GM23338 (cell line): ENCODE data around the gene ALDH7A1. TPM values are rescaled to one million over a fixed set of nuclear protein-coding genes. Genes with fewer than 3 reads are reported as not detected.

Source experiments
- ATAC-seq: fragments of 200-7000 bp; cut with Tn5 transposase; 3 replicates; pipeline ENCODE4 v1.9.1; 2020
- DNase-seq: peaks from one replicate; pipeline ENCODE4 v3.0.0-alpha.2; 2015; ENCODE audit warnings: low spot score
- H2AFZ ChIP-seq: fragments of 200-600 bp; sonication (generic); 2 replicates; pipeline ENCODE4 v1.8.0; 2016; ENCODE audit warnings: antibody characterized with exemption, mild to moderate bottlenecking, moderate library complexity
- H3F3A ChIP-seq: fragments of 200-600 bp; sonication (generic); replicated peaks from 2 replicates; pipeline ENCODE4 v1.8.0; 2017; ENCODE audit warnings: antibody characterized with exemption, mixed run types, low read depth
- H3K27ac ChIP-seq: fragments of 200-600 bp; sonication (generic); 2 replicates; pipeline ENCODE4 v1.6.1; 2016; ENCODE audit warnings: low read depth
- H3K27me3 ChIP-seq: fragments of 200-600 bp; sonication (generic); 2 replicates; pipeline ENCODE4 v1.8.0; 2016; ENCODE audit warnings: mild to moderate bottlenecking, mixed run types, moderate library complexity; ENCODE audit not compliant: insufficient read depth
- H3K36me3 ChIP-seq: fragments of 200-600 bp; sonication (generic); 2 replicates; pipeline ENCODE4 v1.8.0; 2016; ENCODE audit warnings: mild to moderate bottlenecking; ENCODE audit not compliant: insufficient read depth
- H3K4me1 ChIP-seq: fragments of 200-600 bp; sonication (generic); 2 replicates; pipeline ENCODE4 v1.8.0; 2016; ENCODE audit warnings: mild to moderate bottlenecking, moderate library complexity; ENCODE audit not compliant: insufficient read depth
- H3K4me2 ChIP-seq: fragments of 200-600 bp; sonication (generic); 2 replicates; pipeline ENCODE4 v1.7.1; 2017; ENCODE audit warnings: mixed run types
- H3K4me3 ChIP-seq: fragments of 200-600 bp; sonication (generic); 2 replicates; pipeline ENCODE4 v1.6.1; 2016; ENCODE audit warnings: mixed run types
- H3K79me2 ChIP-seq: fragments of 200-600 bp; sonication (generic); replicated peaks from 2 replicates; pipeline ENCODE4 v1.8.0; 2017; ENCODE audit warnings: mild to moderate bottlenecking; ENCODE audit not compliant: insufficient read depth
- H3K9me2 ChIP-seq: fragments of 200-600 bp; sonication (generic); 2 replicates; pipeline ENCODE4 v1.8.0; 2017; ENCODE audit not compliant: insufficient read depth
- H4K20me1 ChIP-seq: fragments of 200-600 bp; sonication (generic); replicated peaks from 2 replicates; pipeline ENCODE4 v1.8.0; 2017; ENCODE audit warnings: mild to moderate bottlenecking; ENCODE audit not compliant: insufficient read depth
- H3K27ac Mint-ChIP-seq: 2 replicates; pipeline ENCODE4 v1.8.0; 2020; ENCODE audit warnings: inconsistent platforms, mild to moderate bottlenecking, moderate library complexity, mixed read lengths
- H3K27me3 Mint-ChIP-seq: 3 replicates; pipeline ENCODE4 v1.8.0; 2022; ENCODE audit warnings: low read depth, mild to moderate bottlenecking, moderate library complexity, mixed read lengths, inconsistent platforms; ENCODE audit not compliant: insufficient read depth, poor library complexity
- H3K36me3 Mint-ChIP-seq: 3 replicates; pipeline ENCODE4 v1.8.0; 2021; ENCODE audit warnings: low read depth, mild to moderate bottlenecking, inconsistent platforms, moderate library complexity, mixed read lengths
- H3K4me1 Mint-ChIP-seq: 3 replicates; pipeline ENCODE4 v1.8.0; 2020; ENCODE audit warnings: mild to moderate bottlenecking, inconsistent platforms, mixed read lengths
- H3K4me3 Mint-ChIP-seq: 3 replicates; pipeline ENCODE4 v1.8.0; 2021; ENCODE audit warnings: moderate library complexity, mild to moderate bottlenecking, inconsistent platforms, mixed read lengths
- H3K9me3 Mint-ChIP-seq: 3 replicates; pipeline ENCODE4 v1.8.0; 2020; ENCODE audit warnings: moderate library complexity, mild to moderate bottlenecking, inconsistent platforms, mixed read lengths
- CREB1 ChIP-seq: fragments of 250-450 bp; sonication (Bioruptor Pico); IDR thresholded peaks from 2 replicates; pipeline ENCODE4 v1.5.0; 2020; ENCODE audit warnings: low read depth, mild to moderate bottlenecking, moderate library complexity
- JUNB ChIP-seq: IDR thresholded peaks from one replicate; pipeline ENCODE4 v1.6.1; 2016; ENCODE audit warnings: antibody characterized with exemption; ENCODE audit not compliant: unreplicated experiment
- NANOG ChIP-seq: IDR thresholded peaks from 2 replicates; pipeline ENCODE4 v1.6.1; 2016; ENCODE audit warnings: antibody characterized with exemption, borderline replicate concordance
- STAT1 ChIP-seq: IDR thresholded peaks from one replicate; pipeline ENCODE4 v1.6.1; 2016; ENCODE audit warnings: antibody characterized with exemption; ENCODE audit not compliant: unreplicated experiment
- ZNF114 ChIP-seq: fragments of 250-450 bp; sonication (Bioruptor Pico); IDR thresholded peaks from 2 replicates; pipeline ENCODE4 v1.5.0; 2020; ENCODE audit warnings: mild to moderate bottlenecking, moderate library complexity
- ZNF331 ChIP-seq: fragments of 250-450 bp; sonication (Bioruptor Pico); IDR thresholded peaks from 2 replicates; pipeline ENCODE4 v1.5.0; 2020; ENCODE audit warnings: low read depth, mild to moderate bottlenecking, moderate library complexity
- polyA plus RNA-seq: library from polyadenylated mRNA; unstranded; fragments of >200 nt; fragmentation: Nextera tagmentation; extraction: Ambion mirVana; gene quantifications from 2 replicates; pipeline ENCODE4 v1.2.1, GENCODE V29; 2016
- total RNA-seq: library from RNA; depleted of rRNA; stranded (reverse); fragments of >200 nt; shearing (Covaris generic); gene quantifications from 2 replicates; pipeline ENCODE4 v1.2.3, GENCODE V29; 2014
- TF ChIP-seq, protein P1 (sequence below): IDR thresholded peaks from 2 replicates; pipeline ENCODE4 v1.6.1; 2016; ENCODE audit warnings: antibody characterized with exemption
- TF ChIP-seq, protein P2 (sequence below), 2 experiments: fragments of 200-600 bp in 1 of 2; sonication (generic) in 1 of 2; conservative IDR thresholded peaks; 2 replicates each; pipeline versions ENCODE4 v1.5.1 to v1.6.1; 2016 to 2017; ENCODE audit warnings: antibody characterized with exemption in 2 of 2, low read depth in 2 of 2, mild to moderate bottlenecking in 2 of 2, moderate library complexity in 1 of 2
- TF ChIP-seq, protein P3 (sequence below): IDR thresholded peaks from one replicate; pipeline ENCODE4 v1.6.1; 2018; ENCODE audit warnings: antibody characterized with exemption; ENCODE audit not compliant: unreplicated experiment

The ALDH7A1 gene
- total and polyA plus RNA-seq, 2 experiments from 2014 or later, result 122 to 198 TPM

DNA sequence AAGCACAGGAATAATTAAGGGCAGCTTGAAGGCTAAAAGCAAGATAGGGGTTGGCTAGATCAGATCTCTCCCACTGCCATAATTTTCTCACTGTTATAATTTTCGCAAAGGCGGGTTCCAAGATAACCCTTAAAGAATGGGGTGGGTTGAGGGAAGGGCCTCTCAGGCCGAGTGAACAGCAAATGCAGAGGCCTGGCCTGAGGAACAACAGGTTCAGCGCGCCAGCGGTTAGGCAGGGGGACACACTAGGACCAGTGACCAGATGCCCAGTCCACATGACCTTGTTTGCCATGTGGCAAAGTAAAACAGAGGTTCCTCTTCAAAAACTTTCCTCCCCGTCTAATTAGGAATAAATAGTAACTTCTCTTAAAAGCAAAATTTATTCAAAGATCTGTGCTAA is 4.5 kb upstream of the ALDH7A1 start:
- peaks cover 23% of the 10 kb centered on the region for H3K27me3 Mint-ChIP-seq
- H3K9me3 Mint-ChIP-seq, result no peaks in the 10 kb centered on the region
- no peak for ATAC-seq
- H3K4me1 Mint-ChIP-seq, result peaks cover 33% of the 10 kb centered on the region
- H3K27ac Mint-ChIP-seq, result peak overlapping the region; percentile 94
- Histone ChIP-seq H4K20me1 (peaks cover 15% of the 10 kb centered on the region), H3K4me3 (no peak overlapping the region), H3K79me2 (peaks cover 36% of the 10 kb centered on the region), H3F3A (peaks cover 12% of the 10 kb centered on the region), H3K27ac (peak overlapping the region; percentile 99), H3K4me1 (peaks cover 32% of the 10 kb centered on the region), H3K36me3 (peaks cover 7% of the 10 kb centered on the region), H3K4me2 (peak overlapping the region; percentile 2), H2AFZ (no peak overlapping the region), H3K27me3 (no peaks in the 10 kb centered on the region), H3K9me2 (no peaks in the 10 kb centered on the region)
- TF ChIP-seq NANOG (no peak), ZNF331 (CRISPR knock-in tag) (no peak), CREB1 (CRISPR knock-in tag) (no peak), STAT1 (no peak), JUNB (no peak)
- TF ChIP-seq, protein P1, sequence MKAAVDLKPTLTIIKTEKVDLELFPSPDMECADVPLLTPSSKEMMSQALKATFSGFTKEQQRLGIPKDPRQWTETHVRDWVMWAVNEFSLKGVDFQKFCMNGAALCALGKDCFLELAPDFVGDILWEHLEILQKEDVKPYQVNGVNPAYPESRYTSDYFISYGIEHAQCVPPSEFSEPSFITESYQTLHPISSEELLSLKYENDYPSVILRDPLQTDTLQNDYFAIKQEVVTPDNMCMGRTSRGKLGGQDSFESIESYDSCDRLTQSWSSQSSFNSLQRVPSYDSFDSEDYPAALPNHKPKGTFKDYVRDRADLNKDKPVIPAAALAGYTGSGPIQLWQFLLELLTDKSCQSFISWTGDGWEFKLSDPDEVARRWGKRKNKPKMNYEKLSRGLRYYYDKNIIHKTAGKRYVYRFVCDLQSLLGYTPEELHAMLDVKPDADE, result no peak
- TF ChIP-seq, protein P2, sequence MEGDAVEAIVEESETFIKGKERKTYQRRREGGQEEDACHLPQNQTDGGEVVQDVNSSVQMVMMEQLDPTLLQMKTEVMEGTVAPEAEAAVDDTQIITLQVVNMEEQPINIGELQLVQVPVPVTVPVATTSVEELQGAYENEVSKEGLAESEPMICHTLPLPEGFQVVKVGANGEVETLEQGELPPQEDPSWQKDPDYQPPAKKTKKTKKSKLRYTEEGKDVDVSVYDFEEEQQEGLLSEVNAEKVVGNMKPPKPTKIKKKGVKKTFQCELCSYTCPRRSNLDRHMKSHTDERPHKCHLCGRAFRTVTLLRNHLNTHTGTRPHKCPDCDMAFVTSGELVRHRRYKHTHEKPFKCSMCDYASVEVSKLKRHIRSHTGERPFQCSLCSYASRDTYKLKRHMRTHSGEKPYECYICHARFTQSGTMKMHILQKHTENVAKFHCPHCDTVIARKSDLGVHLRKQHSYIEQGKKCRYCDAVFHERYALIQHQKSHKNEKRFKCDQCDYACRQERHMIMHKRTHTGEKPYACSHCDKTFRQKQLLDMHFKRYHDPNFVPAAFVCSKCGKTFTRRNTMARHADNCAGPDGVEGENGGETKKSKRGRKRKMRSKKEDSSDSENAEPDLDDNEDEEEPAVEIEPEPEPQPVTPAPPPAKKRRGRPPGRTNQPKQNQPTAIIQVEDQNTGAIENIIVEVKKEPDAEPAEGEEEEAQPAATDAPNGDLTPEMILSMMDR (conservative IDR thresholded peaks at IDR 0.05; ENCODE audit: low read depth in 2 of 2), result no peak
- TF ChIP-seq, protein P3, sequence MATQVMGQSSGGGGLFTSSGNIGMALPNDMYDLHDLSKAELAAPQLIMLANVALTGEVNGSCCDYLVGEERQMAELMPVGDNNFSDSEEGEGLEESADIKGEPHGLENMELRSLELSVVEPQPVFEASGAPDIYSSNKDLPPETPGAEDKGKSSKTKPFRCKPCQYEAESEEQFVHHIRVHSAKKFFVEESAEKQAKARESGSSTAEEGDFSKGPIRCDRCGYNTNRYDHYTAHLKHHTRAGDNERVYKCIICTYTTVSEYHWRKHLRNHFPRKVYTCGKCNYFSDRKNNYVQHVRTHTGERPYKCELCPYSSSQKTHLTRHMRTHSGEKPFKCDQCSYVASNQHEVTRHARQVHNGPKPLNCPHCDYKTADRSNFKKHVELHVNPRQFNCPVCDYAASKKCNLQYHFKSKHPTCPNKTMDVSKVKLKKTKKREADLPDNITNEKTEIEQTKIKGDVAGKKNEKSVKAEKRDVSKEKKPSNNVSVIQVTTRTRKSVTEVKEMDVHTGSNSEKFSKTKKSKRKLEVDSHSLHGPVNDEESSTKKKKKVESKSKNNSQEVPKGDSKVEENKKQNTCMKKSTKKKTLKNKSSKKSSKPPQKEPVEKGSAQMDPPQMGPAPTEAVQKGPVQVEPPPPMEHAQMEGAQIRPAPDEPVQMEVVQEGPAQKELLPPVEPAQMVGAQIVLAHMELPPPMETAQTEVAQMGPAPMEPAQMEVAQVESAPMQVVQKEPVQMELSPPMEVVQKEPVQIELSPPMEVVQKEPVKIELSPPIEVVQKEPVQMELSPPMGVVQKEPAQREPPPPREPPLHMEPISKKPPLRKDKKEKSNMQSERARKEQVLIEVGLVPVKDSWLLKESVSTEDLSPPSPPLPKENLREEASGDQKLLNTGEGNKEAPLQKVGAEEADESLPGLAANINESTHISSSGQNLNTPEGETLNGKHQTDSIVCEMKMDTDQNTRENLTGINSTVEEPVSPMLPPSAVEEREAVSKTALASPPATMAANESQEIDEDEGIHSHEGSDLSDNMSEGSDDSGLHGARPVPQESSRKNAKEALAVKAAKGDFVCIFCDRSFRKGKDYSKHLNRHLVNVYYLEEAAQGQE, result no peak
- peaks cover 22% of the 10 kb centered on the region for H3K36me3 Mint-ChIP-seq
- H3K4me3 Mint-ChIP-seq, result no peak overlapping the region
- peak; percentile 27 for DNase-seq

DNA sequence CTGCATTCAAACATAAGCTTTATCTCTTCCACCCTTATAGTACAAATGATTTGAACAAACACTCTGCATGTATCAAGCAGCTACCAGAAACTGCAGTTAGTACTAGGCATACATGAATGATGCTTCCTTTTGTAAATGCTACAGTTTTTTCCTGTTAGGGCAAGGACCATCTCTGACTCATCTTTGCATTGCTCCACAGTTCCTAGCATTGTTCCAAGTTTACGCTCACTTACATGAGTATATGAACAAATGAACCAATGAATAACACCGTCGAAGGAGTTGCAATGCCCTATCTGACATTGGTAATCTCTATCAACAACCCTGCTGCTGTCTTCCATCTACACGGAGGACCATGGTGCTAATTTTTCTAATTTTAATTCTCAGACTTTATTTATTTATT is 2.1 kb upstream of the ALDH7A1 start:
- peaks cover 4% of the 10 kb centered on the region; the same call in 1 of the 2 replicates for H3F3A ChIP-seq
- H4K20me1 ChIP-seq, result peaks cover 9% of the 10 kb centered on the region
- H3K4me3 ChIP-seq, result no peak overlapping the region
- ATAC-seq, result no peak
- Mint-ChIP-seq H3K27ac (no peak overlapping the region), H3K4me1 (peaks cover 37% of the 10 kb centered on the region), H3K9me3 (no peaks in the 10 kb centered on the region; the same call in 2 of the 3 replicates), H3K27me3 (peaks cover 22% of the 10 kb centered on the region), H3K4me3 (no peak overlapping the region; the same call in 2 of the 3 replicates), H3K36me3 (peaks cover 18% of the 10 kb centered on the region)
- peaks cover 36% of the 10 kb centered on the region for H3K79me2 ChIP-seq
- no peaks in the 10 kb centered on the region for H3K27me3 ChIP-seq
- H3K4me1 ChIP-seq, result peaks cover 26% of the 10 kb centered on the region
- no peak overlapping the region for H2AFZ ChIP-seq
- H3K27ac ChIP-seq, result no peak overlapping the region
- H3K9me2 ChIP-seq, result no peaks in the 10 kb centered on the region
- peaks cover 4% of the 10 kb centered on the region; the same call in 1 of the 2 replicates for H3K36me3 ChIP-seq
- no peak for DNase-seq
- H3K4me2 ChIP-seq, result no peak overlapping the region
- no peak for TF ChIP-seq ZNF114 (CRISPR knock-in tag)
- no peak for TF ChIP-seq JUNB
- TF ChIP-seq STAT1, result no peak
